Stimulated activated effector memory CD8-positive, alpha-beta T cell treated with anti-CD3 and anti-CD28 coated beads, Interleukin-12 subunit alpha, Interleukin-12 subunit beta, amount 100 ng/mL, for 72 hours (primary cell): ENCODE measurements around the gene ZDHHC17.

ENCODE experiments used
- ATAC-seq: fragments of 150-1000 bp; cut with Tn5 transposase; 2 replicates; pipeline ENCODE4 v1.10.0; 2021
- DNase-seq, 2 donors: peaks; one replicate each; pipeline ENCODE4 v3.0.0; 2021 to 2022; ENCODE audit warnings: low spot score in 2 of 2
- H3K27ac Mint-ChIP-seq: one replicate; pipeline ENCODE4 v1.8.0; 2022; ENCODE audit warnings: mild to moderate bottlenecking, mixed read lengths
- H3K36me3 Mint-ChIP-seq: one replicate; pipeline ENCODE4 v1.8.0; 2022; ENCODE audit warnings: mild to moderate bottlenecking, mixed read lengths
- H3K4me1 Mint-ChIP-seq: one replicate; pipeline ENCODE4 v1.8.0; 2022; ENCODE audit warnings: mixed read lengths
- H3K4me3 Mint-ChIP-seq: one replicate; pipeline ENCODE4 v1.8.0; 2022; ENCODE audit warnings: mild to moderate bottlenecking, mixed read lengths
- H3K9me3 Mint-ChIP-seq: one replicate; pipeline ENCODE4 v1.8.0; 2022; ENCODE audit warnings: mixed read lengths

The ZDHHC17 gene

DNA sequence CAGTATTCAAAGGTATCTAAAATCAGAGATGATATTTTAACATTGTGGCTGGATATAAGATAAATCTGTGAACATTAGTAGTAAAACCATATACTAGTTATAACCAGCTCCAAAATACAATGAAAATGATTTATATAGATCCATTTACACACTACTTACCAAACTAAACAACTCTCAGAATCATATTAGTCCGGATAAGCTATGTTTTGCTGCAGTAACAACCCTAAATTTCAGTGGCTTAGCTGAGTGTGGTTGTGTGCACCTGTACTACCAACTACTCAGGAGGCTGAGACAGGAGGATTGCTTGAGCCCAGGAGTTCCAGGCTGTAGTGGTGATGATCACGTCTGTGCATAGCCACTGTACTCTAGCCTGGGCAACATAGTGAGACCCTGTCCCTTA, 23.8 kb downstream of the ZDHHC17 start:
- Mint-ChIP-seq H3K9me3 (no peaks in the 10 kb centered on the region), H3K27ac (peak overlapping the region; percentile 59), H3K36me3 (no peaks in the 10 kb centered on the region), H3K4me3 (no peak overlapping the region), H3K4me1 (peaks cover 18% of the 10 kb centered on the region)
- no peak for ATAC-seq
- no peak for DNase-seq

DNA sequence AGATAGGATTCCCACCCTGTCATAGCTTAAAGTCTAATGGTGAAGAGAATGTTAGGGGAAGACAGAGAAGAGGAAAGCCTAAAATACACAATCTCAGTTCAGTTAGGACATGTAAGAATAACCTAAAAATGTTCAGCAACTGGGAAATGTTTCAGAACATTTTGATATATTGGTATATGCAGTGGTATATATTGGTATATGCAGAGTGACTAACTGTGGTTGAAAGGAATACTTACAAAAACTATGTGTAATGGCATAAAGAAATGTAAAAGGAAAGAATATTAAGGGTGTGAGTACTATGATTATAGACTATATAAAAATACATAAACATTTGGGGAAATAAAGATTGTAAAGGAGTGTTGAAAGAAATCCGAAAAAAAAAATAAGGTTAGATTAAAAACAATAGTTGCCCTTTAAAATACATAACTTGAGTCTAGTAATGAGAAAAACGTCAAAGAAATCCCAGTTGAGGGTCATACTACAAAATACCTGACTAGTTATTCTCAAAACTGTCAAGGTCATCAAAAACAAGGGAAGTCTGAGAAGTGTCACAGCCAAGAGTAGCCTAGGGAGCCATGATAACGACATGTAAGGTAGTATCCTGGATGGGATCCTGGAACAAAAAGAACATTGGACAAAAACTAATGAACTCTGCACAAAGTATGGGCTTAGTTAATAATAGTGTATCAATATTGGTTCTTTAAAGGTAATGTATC, 25.6 kb downstream of the ZDHHC17 start:
- H3K36me3 Mint-ChIP-seq, result no peaks in the 10 kb centered on the region
- H3K4me3 Mint-ChIP-seq, result no peak overlapping the region
- no peak for DNase-seq
- H3K4me1 Mint-ChIP-seq, result peaks cover 6% of the 10 kb centered on the region
- no peak overlapping the region for H3K27ac Mint-ChIP-seq
- no peaks in the 10 kb centered on the region for H3K9me3 Mint-ChIP-seq
- no peak for ATAC-seq

DNA sequence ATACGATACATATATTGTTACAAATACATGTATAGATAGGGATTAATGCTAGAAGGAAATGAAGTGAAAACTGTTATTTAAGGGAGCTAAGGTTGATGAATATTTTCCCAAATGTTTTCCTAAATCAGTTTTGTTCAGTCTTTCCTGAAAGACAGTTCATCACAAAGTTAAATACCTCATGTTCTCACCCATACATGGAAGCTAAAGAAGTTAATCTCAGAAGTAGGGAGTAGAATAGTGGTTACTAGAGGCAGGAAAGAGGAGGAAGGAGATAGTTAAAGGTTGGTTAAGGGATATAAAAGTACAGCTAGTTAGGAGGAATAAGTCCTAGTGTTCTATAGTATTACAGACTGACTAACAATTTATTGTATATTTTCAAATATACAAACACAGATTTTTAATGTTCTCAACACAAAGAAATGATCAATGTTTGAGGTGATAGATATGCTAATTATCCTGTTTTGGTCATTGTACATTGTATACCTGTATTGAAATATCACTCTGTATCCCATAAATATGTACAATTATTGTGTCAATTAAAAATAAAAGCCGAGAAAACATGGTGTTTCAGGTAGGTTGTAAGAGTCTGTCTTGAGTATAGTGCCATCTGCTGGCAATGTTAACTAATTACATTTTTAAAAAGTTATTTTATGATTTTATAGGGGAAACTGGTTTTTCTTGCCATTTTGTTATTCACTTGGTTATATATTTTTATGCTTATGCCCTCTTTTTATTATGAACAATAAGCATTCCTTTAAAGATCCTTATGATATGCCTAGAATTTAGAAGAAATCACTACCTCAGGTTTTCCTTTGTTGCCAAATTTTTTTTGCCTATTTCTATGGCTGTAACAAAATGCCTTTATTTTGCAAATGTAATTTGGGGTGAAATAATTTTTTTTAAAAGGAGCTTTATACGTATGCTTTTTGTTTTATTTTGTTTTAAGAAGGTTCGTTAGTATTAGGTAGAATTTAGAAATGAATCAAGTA, 26.9 kb downstream of the ZDHHC17 start:
- ATAC-seq, result no peak
- DNase-seq, result no peak
- no peaks in the 10 kb centered on the region for H3K36me3 Mint-ChIP-seq
- H3K27ac Mint-ChIP-seq, result no peak overlapping the region
- no peak overlapping the region for H3K4me3 Mint-ChIP-seq
- no peaks in the 10 kb centered on the region for H3K4me1 Mint-ChIP-seq
- H3K9me3 Mint-ChIP-seq, result no peaks in the 10 kb centered on the region

DNA sequence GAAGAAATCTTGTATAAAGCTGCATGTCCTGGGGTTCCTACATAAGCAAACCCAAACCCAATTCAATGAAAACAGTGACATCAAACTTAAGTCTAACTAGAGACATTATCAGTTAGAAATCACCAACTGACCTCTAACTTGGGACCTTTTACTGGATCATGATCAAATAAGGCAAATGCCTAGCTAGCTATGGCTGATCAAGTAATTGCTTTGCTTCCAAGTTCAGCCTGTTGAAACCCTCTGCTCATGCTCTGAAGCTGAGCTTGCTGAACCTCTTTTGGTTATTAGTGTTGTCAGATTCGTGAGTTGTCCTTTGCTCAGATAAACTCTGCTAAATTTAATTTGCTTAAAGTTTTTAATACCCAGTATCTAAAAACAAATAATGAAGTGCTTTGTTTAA, 28.9 kb downstream of the ZDHHC17 start:
- no peak for DNase-seq
- Mint-ChIP-seq H3K4me3 (no peak overlapping the region), H3K9me3 (no peaks in the 10 kb centered on the region)

DNA sequence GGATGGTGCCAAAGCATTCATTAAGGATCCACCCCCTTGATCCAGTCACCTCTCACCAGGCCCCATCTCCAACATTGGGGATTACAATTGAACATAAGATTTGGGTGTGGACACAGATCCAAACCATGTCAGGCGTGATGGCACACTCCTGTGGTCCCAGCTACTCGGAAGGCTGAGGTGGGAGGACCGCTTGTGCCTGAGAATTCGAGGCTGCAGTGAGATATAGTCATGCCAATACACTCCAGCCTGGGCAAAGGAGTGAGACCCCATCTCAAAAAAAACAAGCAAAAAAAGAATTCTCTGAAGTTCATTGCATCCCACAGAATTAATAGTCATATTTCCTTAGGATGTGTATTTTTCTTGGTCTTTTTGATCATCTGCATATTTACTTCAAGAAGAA, 34.9 kb downstream of the ZDHHC17 start:
- DNase-seq (no peak), ATAC-seq (no peak)
- no peak overlapping the region for H3K27ac Mint-ChIP-seq
- H3K36me3 Mint-ChIP-seq, result peaks cover 18% of the 10 kb centered on the region
- H3K4me3 Mint-ChIP-seq, result no peak overlapping the region
- H3K9me3 Mint-ChIP-seq, result peaks cover 4% of the 10 kb centered on the region
- H3K4me1 Mint-ChIP-seq, result peaks cover 18% of the 10 kb centered on the region

More for the DNA sequence above, 28.9 kb downstream of the ZDHHC17 start:
- no peak for ATAC-seq
- H3K4me1 Mint-ChIP-seq, result peaks cover 6% of the 10 kb centered on the region
- H3K27ac Mint-ChIP-seq, result no peak overlapping the region
- H3K36me3 Mint-ChIP-seq, result peaks cover under 1% of the 10 kb centered on the region

DNA sequence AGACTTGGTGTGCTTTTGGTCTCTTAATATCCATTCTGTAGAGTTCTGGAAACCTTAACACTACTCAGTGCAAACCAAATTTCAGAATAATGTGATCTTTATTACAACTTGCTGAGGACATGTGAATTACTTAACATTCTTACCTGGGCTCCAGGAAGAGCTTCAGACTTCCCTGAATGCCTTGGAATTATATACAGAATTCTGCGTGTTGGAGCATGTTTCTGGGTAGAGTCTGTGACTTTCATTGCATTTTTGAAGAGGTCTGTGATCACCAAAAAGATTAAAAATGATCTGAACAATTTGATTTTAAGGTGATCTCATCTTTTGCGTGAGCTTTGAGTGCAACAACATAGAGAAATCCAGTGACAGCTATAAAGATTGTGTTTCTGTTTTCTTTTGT, 35.4 kb downstream of the ZDHHC17 start:
- no peak overlapping the region for H3K27ac Mint-ChIP-seq
- peaks cover 23% of the 10 kb centered on the region for H3K4me1 Mint-ChIP-seq
- no peak for DNase-seq
- H3K36me3 Mint-ChIP-seq, result peaks cover 21% of the 10 kb centered on the region
- H3K9me3 Mint-ChIP-seq, result peaks cover 4% of the 10 kb centered on the region
- ATAC-seq, result no peak
- H3K4me3 Mint-ChIP-seq, result no peak overlapping the region

DNA sequence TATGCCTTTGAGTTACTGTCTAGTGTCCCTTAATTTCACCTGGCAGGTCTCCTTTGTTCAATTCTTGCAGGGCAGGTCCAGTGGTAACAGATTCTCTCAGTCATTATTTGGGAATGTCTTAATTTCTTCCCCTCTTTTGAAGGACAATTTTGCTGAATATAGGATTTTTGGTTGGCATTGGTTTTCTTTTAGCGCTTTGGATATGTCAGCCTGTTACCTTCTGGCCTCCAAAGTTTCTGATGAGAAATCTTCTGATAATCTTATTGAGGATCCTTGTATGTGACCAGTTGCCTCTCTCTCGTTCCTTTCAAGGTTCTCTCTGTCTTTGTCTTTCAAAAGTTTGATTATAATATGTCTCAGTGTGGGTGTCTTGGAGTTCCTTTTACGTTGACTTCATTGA, 38.1 kb downstream of the ZDHHC17 start:
- peaks cover 4% of the 10 kb centered on the region for H3K9me3 Mint-ChIP-seq
- peaks cover 42% of the 10 kb centered on the region for H3K36me3 Mint-ChIP-seq
- no peak overlapping the region for H3K27ac Mint-ChIP-seq

DNA sequence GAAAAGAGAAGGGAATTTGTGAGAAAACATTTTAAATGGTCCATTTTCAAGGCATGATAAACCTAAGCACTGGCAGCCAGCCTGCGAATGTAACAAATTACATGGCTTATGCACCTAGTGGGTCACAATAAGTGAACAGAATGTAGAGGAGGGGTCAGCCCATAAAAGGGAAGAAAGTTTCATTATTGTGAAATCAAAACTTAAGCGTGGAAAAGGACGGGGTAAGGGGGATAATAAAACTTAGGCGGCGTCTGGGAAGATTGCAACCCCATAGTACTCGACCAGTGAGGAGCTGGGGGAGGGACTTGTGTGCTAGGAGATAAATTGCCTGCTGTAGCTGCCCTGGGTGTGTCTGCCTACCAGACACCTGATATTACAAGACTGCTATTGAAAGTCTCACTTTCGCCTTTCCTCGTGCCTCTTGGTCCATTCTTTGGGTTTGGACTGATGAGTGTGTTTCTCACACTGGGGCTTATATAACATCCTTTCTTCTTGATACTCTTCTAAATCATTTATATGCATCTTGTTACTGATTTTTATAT, 40.6 kb downstream of the ZDHHC17 start:
- Mint-ChIP-seq H3K4me1 (peaks cover 13% of the 10 kb centered on the region), H3K4me3 (no peak overlapping the region), H3K27ac (peak overlapping the region; percentile 10), H3K36me3 (peaks cover 28% of the 10 kb centered on the region), H3K9me3 (peaks cover 4% of the 10 kb centered on the region)
- DNase-seq (no peak), ATAC-seq (no peak)

More for the DNA sequence above, 38.1 kb downstream of the ZDHHC17 start:
- ATAC-seq (no peak), DNase-seq (no peak)
- H3K4me3 Mint-ChIP-seq, result no peak overlapping the region
- peaks cover 19% of the 10 kb centered on the region for H3K4me1 Mint-ChIP-seq

DNA sequence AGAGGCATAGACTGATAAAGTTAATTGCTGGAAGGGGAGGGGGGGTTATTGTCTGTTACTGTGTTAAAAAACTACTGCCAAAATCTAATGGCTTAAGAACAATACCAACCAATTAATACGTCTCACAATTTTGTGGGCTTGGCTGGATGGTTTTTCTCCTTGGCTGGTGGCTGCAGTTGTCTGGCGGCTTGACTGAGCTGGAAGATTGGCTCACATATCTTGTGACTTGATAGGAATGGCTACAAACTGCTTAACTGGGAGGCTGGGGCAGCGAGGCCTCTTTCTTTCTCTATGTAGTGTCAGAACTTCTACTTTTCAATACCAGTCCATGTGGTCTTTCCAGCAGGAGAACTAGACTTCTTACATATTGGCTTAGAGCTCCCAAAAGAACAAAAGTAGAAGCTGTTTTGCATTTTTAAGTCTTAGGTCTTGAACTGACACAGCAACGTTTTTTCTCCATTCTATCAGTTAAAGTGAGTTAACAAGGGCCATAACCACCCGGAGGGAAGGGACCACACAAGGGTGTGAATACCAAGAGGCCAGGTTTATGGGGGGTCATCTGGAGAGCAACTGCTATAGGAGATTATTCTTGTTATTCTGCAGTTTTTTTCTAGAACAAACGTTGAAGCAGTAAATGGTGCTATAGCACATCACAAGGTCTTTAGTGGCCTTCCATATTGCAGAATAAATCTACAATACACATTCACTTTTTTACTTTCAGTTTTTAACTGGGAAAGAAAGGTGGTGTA, 46.9 kb downstream of the ZDHHC17 start:
- Mint-ChIP-seq H3K4me1 (peaks cover 4% of the 10 kb centered on the region), H3K27ac (peak overlapping the region; percentile 82), H3K9me3 (no peaks in the 10 kb centered on the region), H3K4me3 (no peak overlapping the region), H3K36me3 (peaks cover 59% of the 10 kb centered on the region)
- ATAC-seq, result no peak
- DNase-seq, result no peak

DNA sequence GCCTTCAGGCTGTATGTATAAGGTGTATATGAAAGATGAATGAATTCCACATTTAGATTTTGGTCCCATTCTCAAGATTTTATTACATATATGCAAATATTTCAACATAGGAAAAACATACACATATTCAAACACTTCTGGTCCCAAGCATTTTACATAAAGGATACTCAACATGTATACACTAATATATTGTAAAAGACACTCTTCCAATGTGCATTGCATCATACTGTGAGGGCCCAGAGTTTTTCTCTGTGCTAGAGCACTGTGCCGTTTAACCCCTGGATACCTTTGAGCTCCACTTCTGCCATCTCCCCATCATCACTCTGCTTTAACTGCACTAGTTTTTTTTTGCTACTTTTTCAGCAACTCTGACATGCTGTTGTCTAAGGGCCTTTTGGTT, 48.1 kb downstream of the ZDHHC17 start:
- no peak overlapping the region for H3K27ac Mint-ChIP-seq
- peaks cover 4% of the 10 kb centered on the region for H3K4me1 Mint-ChIP-seq
- DNase-seq (no peak), ATAC-seq (no peak)
- H3K9me3 Mint-ChIP-seq, result no peaks in the 10 kb centered on the region
- no peak overlapping the region for H3K4me3 Mint-ChIP-seq
- peaks cover 58% of the 10 kb centered on the region for H3K36me3 Mint-ChIP-seq

DNA sequence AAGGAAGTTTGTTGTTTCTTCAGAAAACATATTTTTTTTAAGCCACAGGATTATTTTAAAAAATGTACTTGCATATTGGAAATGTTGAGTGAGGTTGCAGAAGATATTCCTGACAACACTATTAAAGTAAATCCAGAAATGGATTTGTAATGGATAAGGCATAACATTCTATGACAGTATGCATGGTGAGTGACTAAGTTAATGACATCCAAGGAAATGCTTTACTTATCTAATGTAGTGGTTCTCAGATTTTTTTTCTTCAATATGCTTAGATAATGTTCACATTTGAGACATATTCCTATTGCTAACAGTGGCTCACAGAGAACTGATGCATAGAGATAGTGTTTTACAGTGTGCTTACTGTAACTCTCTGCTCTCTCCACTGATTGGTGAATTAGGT, 49.4 kb downstream of the ZDHHC17 start:
- ATAC-seq (no peak), DNase-seq (no peak)
- H3K4me1 Mint-ChIP-seq, result peaks cover 4% of the 10 kb centered on the region
- H3K9me3 Mint-ChIP-seq, result no peaks in the 10 kb centered on the region
- peaks cover 62% of the 10 kb centered on the region for H3K36me3 Mint-ChIP-seq
- no peak overlapping the region for H3K27ac Mint-ChIP-seq
- H3K4me3 Mint-ChIP-seq, result no peak overlapping the region

DNA sequence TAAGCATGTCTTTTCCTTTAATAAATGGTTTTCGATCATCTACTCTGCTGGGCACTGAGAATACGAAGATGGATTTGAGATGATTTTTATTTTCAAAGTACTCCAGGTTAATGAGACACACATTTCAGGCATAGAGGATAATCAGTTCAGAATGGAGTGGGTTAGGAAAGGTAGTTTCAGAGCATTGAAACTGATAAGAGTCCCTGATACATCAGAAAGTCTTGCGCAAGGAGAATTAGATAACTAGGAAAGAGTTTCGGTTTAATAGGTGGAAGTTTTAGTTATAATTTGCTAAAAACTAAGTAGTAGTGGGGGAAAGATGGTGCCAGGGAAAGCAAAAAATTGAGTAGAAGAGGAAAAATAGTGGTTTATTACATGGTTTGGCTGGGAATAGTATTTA, 50.1 kb downstream of the ZDHHC17 start:
- Mint-ChIP-seq H3K27ac (no peak overlapping the region), H3K4me1 (peaks cover 4% of the 10 kb centered on the region), H3K9me3 (no peaks in the 10 kb centered on the region), H3K36me3 (peaks cover 62% of the 10 kb centered on the region), H3K4me3 (no peak overlapping the region)
- no peak for DNase-seq
- ATAC-seq, result no peak

DNA sequence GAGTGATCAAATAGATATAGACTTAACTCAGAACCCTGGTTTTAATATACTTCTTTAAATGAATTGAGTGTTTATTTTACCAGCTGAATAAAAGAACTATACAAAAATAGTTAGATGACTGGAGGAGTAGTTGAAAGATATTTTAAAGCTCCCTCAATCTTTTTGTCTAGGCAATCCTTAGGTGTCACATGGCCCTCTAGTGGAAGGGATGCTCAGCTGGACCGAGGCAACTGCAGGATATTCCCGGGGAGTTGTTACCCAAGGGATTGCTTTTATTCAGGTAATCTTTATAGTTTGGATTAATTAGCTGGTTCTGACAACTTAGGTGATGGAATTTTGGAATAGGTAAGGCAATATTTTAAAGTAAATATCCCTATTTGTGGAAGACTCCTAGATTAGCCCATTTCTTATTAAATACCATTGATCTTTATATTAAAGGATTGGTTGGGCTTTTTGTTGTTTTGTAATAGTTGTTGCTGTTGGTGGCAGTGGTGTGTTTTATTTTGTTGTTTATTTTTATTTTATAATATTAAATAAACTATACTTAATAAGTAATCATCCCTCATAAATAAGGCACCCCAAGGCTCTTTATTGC, 57.1 kb downstream of the ZDHHC17 start:
- Mint-ChIP-seq H3K9me3 (no peaks in the 10 kb centered on the region), H3K36me3 (peaks cover 47% of the 10 kb centered on the region), H3K4me3 (no peak overlapping the region), H3K4me1 (no peaks in the 10 kb centered on the region), H3K27ac (no peak overlapping the region)
- no peak for ATAC-seq
- DNase-seq, result no peak

DNA sequence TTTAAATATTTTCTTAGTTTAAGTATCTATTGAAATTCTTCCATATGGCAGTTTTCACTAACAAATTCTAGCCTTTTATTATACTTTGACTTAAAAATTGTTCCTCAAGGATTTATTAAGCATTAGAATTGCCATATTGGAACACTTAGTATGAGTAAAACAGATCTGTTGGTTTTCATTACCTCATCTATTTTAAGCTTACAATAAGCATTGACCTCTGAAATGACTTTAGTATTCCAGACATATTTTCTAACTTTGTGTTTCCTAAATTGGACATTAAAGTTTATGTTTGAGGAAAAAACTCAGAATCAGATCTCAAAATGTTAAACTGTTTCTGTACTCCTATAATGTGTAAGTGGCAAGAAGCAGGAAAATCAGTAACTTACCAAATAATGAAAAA, 66.5 kb downstream of the ZDHHC17 start:
- Mint-ChIP-seq H3K9me3 (no peaks in the 10 kb centered on the region), H3K4me1 (no peaks in the 10 kb centered on the region), H3K27ac (no peak overlapping the region), H3K36me3 (peaks cover 29% of the 10 kb centered on the region), H3K4me3 (no peak overlapping the region)
- DNase-seq, result no peak
- ATAC-seq, result no peak

DNA sequence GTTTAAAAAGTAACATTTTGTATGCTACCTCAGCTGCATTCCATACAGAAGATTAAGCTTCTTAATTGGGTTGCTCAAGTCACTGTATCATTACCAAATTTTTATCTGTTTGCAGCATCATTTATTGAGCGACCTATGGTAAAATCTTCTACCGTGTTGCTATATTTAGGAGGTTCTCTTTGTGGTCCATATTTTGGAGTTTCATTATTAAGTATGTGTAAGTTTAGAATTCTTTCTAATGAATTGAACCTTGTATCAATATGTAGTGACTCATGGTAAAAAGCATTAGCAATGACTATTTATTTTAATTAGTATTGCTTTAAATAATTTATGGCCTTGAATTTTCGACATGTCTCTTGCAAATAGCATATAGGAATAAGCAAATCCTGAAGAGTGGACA, 72.7 kb downstream of the ZDHHC17 start:
- Mint-ChIP-seq H3K36me3 (peaks cover 15% of the 10 kb centered on the region), H3K4me3 (no peak overlapping the region), H3K27ac (peak overlapping the region; percentile 15), H3K4me1 (no peaks in the 10 kb centered on the region), H3K9me3 (no peaks in the 10 kb centered on the region)
- no peak for DNase-seq
- ATAC-seq, result peak; percentile 34
